GM12801 (cell line): ENCODE measurements around the gene SLC25A47.

Experiments
- CTCF ChIP-seq: IDR thresholded peaks from one replicate; pipeline ENCODE4 v1.5.1; 2011; ENCODE audit warnings: control low read depth; ENCODE audit not compliant: insufficient read length; ENCODE audit errors: extremely low read depth

SLC25A47 gene

GRCh38 chr14:100361626-100362025 lies 38.5 kb downstream of the SLC25A47 start:
- no peak for TF ChIP-seq CTCF

GRCh38 chr14:100362311-100362927 lies 39.3 kb downstream of the SLC25A47 start:
- no peak for TF ChIP-seq CTCF

GRCh38 chr14:100363053-100363452 lies 39.9 kb downstream of the SLC25A47 start:
- TF ChIP-seq CTCF = no peak

- TF ChIP-seq CTCF = no peak
Measured at GRCh38 chr14:100364403-100364802, 41.3 kb downstream of the SLC25A47 start.

GRCh38 chr14:100365741-100366140 lies 42.6 kb downstream of the SLC25A47 start:
- no peak for TF ChIP-seq CTCF

GRCh38 chr14:100369019-100369418 lies 45.9 kb downstream of the SLC25A47 start:
- TF ChIP-seq CTCF = no peak

- TF ChIP-seq CTCF = no peak
Measured at GRCh38 chr14:100370003-100370402, 46.9 kb downstream of the SLC25A47 start.
